Esophagus squamous epithelium (tissue), 5 donors: ENCODE measurements around the gene EPS8. TPM values are rescaled to one million over a fixed set of nuclear protein-coding genes. Genes with fewer than 3 reads are reported as not detected.

Experiments
- DNase-seq: peaks from one replicate; lab custom pipeline; 2025; lab: John Stamatoyannopoulos, UW
- H3K27ac ChIP-seq, 4 donors: fragments of 200-600 bp; sonication (generic); one replicate each; pipeline ENCODE4 v1.5.1; 2016 to 2019; ENCODE audit warnings: mild to moderate bottlenecking in 1 of 4
- H3K27me3 ChIP-seq, 4 donors: fragments of 200-600 bp; sonication (generic); 1 replicate in 3 of 4; 2 replicates in 1 of 4; pipeline versions ENCODE4 v1.5.1 to v1.6.0; 2017 to 2021; ENCODE audit warnings: antibody characterized with exemption in 1 of 4
- H3K36me3 ChIP-seq, 3 donors: fragments of 200-600 bp; sonication (generic); one replicate each; pipeline ENCODE4 v1.5.1; 2016 to 2019
- H3K4me1 ChIP-seq, 3 donors: fragments of 200-600 bp; sonication (generic); one replicate each; pipeline ENCODE4 v1.5.1; 2017 to 2019
- H3K4me3 ChIP-seq, 4 donors: fragments of 200-600 bp; sonication (generic); 1 replicate in 3 of 4; 2 replicates in 1 of 4; pipeline ENCODE4 v1.5.1; 2016 to 2019; ENCODE audit warnings: mild to moderate bottlenecking in 2 of 4, moderate library complexity in 1 of 4
- H3K9me3 ChIP-seq, 3 donors: fragments of 200-600 bp; sonication (generic); one replicate each; pipeline ENCODE4 v1.5.1; 2016 to 2019
- POLR2A ChIP-seq, 4 donors: fragments of 450-650 bp; IDR thresholded peaks; one replicate each; pipeline ENCODE4 v1.6.1; 2017; ENCODE audit warnings: antibody characterized with exemption in 4 of 4, mild to moderate bottlenecking in 4 of 4, moderate library complexity in 3 of 4
- WGBS, 2 donors: methylation state at CpG; one replicate each; pipeline ENCODE4 v1.1.5; 2018; 5-methylcytosine and 5-hydroxymethylcytosine counted together
- intact Hi-C: fragments of 100-400 bp; cut with DNase I; formaldehyde crosslinking; loops from one replicate; pipeline ENCODE4 v1.15.0; 2022
- total RNA-seq, 4 donors: library from RNA; depleted of rRNA; stranded (reverse); fragments of >200 nt; gene quantifications; one replicate each; pipeline ENCODE4 v1.1.0, GENCODE V29; 2016
- TF ChIP-seq, protein P1 (sequence below), 6 experiments: fragments of 450-650 bp in 4 of 6; fragments of 200-600 bp in 2 of 6; sonication (generic) in 2 of 6; IDR thresholded peaks; one replicate each; pipeline ENCODE4 v1.5.1; 2016 to 2019; ENCODE audit warnings: antibody characterized with exemption in 6 of 6, mild to moderate bottlenecking in 4 of 6, moderate library complexity in 4 of 6
- donor health status: DM: yes; HTN: yes; CAD: no.

Gene EPS8
- total RNA-seq, 4 donors from 2014 or later: 14.2 to 56.6 (median 17.7) TPM

GRCh38 chr12:15782667-15783066 lies 6.5 kb downstream of the EPS8 start:
- Histone ChIP-seq H3K4me1 (peaks cover 0 to 38% (median 4%) of the 10 kb centered on the region in 3 donors), H3K27ac (no peak overlapping the region), H3K36me3 (no peaks in the 10 kb centered on the region), H3K9me3 (no peaks in the 10 kb centered on the region), H3K27me3 (no peaks in the 10 kb centered on the region), H3K4me3 (no peak overlapping the region)
- intact Hi-C loops: no loop called here
- DNase-seq: no peak
- 92 to 93% methylated on average over 8 of the region's 8 CpGs for WGBS, 2 donors
- TF ChIP-seq, protein P1, sequence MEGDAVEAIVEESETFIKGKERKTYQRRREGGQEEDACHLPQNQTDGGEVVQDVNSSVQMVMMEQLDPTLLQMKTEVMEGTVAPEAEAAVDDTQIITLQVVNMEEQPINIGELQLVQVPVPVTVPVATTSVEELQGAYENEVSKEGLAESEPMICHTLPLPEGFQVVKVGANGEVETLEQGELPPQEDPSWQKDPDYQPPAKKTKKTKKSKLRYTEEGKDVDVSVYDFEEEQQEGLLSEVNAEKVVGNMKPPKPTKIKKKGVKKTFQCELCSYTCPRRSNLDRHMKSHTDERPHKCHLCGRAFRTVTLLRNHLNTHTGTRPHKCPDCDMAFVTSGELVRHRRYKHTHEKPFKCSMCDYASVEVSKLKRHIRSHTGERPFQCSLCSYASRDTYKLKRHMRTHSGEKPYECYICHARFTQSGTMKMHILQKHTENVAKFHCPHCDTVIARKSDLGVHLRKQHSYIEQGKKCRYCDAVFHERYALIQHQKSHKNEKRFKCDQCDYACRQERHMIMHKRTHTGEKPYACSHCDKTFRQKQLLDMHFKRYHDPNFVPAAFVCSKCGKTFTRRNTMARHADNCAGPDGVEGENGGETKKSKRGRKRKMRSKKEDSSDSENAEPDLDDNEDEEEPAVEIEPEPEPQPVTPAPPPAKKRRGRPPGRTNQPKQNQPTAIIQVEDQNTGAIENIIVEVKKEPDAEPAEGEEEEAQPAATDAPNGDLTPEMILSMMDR (IDR thresholded peaks at IDR 0.05): no peak
- TF ChIP-seq POLR2A (IDR thresholded peaks at IDR 0.05): no peak

DNA sequence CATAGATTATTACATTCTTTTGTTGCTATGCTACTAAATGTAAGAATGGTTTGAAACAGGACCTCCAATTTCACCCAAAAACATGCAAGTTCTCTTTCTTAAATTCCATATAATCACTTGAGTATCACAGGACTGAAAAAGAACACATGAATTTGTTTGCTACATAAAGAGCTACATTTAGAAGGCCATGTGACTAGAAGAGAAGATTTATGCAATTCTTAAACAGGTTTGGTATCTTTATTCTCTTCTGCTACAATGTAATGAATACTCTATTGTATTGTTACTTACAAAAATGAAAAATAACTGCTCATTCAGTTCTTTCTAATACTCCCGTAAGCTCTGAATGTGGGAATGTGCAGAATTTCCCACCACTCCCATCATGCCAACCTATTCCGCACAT lies 9.3 kb downstream of the EPS8 start:
- 47 to 82% methylated on average over 2 of the region's 2 CpGs for WGBS, 2 donors
- peaks cover 0 to 38% (median 7%) of the 10 kb centered on the region in 3 donors for H3K4me1 ChIP-seq
- H3K27ac ChIP-seq: no peak overlapping the region
- H3K9me3 ChIP-seq: no peaks in the 10 kb centered on the region
- no peaks in the 10 kb centered on the region for H3K36me3 ChIP-seq
- no peak for TF ChIP-seq POLR2A (IDR thresholded peaks at IDR 0.05)
- TF ChIP-seq, protein P1 (IDR thresholded peaks at IDR 0.05): no peak
- intact Hi-C loops: no loop called here
- DNase-seq: no peak
- H3K4me3 ChIP-seq: no peak overlapping the region
- no peaks in the 10 kb centered on the region for H3K27me3 ChIP-seq

DNA sequence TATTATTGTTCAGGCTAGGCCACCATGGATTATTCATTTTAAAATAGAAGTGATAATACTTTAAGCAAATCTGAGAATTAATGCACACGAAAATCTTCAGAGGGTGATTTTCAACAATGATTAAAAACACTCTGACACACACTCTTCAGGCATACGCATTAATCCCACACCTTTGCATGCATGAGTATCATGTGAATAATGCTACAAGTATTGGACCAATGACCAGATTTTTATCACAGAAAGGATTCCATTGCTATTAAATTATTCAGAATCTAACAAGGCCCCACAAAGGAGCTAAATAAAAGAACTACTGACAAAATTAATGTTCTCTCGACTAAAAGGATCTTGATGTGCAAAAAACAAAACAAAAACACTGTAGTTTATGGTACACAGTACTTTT lies 11.1 kb downstream of the EPS8 start:
- peaks cover 0 to 41% (median 7%) of the 10 kb centered on the region in 3 donors for H3K4me1 ChIP-seq
- 66 to 74% methylated on average over 3 of the region's 3 CpGs for WGBS, 2 donors
- no peak overlapping the region for H3K4me3 ChIP-seq
- TF ChIP-seq, protein P1 (IDR thresholded peaks at IDR 0.05): no peak
- TF ChIP-seq POLR2A (IDR thresholded peaks at IDR 0.05): no peak
- H3K36me3 ChIP-seq: no peaks in the 10 kb centered on the region
- no peaks in the 10 kb centered on the region for H3K9me3 ChIP-seq
- no peaks in the 10 kb centered on the region for H3K27me3 ChIP-seq
- H3K27ac ChIP-seq: no peak overlapping the region
- DNase-seq: no peak
- intact Hi-C loops: no loop called here

DNA sequence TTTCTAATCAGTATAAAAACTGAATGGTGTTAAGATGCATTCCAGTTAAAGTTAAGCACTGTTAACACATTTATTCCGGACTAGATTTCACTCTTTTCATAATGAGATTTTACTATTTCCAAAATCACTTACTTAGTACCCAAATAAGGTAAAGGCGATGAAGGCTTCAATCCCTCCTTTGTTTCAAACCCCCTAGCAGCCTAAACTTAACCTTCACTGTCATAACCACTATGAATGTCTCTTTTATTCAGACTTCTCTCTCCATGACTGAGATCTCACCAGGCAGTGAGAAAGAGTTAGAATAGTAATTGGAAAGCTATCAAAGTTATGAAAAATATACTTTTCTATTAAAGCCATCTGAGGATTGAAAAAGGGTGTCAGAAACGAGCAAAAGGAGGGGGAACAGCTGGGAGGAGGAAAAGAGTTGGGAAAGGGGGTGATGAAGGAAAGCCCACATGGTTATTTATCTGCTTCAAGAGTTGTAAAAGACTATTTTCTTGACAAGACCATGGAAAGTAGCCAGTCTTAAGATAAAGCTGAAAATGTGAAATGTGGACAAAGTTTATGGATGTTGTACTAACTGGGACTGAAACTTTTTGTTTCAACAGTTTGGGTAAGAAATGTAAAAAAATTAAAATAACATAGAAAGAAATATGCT lies 11.7 kb downstream of the EPS8 start:
- Histone ChIP-seq H3K9me3 (no peaks in the 10 kb centered on the region), H3K4me3 (no peak overlapping the region), H3K27ac (no peak overlapping the region), H3K27me3 (no peaks in the 10 kb centered on the region), H3K36me3 (no peaks in the 10 kb centered on the region), H3K4me1 (peaks cover 0 to 41% (median 7%) of the 10 kb centered on the region in 3 donors)
- DNase-seq: no peak
- WGBS, 2 donors: 56 to 62% methylated on average over 3 of the region's 3 CpGs
- TF ChIP-seq, protein P1 (IDR thresholded peaks at IDR 0.05): no peak
- TF ChIP-seq POLR2A (IDR thresholded peaks at IDR 0.05): no peak
- intact Hi-C loops: no loop called here

DNA sequence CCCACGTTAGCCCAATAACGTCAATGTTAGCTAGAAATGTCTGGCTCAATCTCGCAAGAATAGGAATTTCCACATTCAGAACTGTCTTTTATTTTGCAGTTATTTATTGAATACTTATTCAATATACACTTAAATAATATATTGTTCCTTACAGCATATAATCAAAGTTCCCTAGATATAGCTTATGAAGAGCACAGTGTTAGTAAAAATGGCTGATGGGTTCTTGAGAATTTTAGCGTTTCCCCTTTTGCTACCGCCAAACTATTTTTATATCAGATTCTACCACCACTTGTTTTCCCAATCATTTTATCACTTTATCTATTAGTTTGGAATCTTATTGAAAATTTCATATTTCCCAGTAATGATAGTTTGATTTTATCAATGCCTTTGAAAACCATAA lies 12.7 kb downstream of the EPS8 start:
- DNase-seq: no peak
- H3K27me3 ChIP-seq: no peaks in the 10 kb centered on the region
- no peaks in the 10 kb centered on the region for H3K9me3 ChIP-seq
- H3K4me3 ChIP-seq: no peak overlapping the region
- WGBS, 2 donors: 91 to 93% methylated on average over 5 of the region's 5 CpGs
- peaks cover 0 to 42% (median 7%) of the 10 kb centered on the region in 3 donors for H3K4me1 ChIP-seq
- intact Hi-C loops: no loop called here
- TF ChIP-seq POLR2A (IDR thresholded peaks at IDR 0.05): no peak
- TF ChIP-seq, protein P1 (IDR thresholded peaks at IDR 0.05): no peak
- H3K27ac ChIP-seq: no peak overlapping the region
- no peaks in the 10 kb centered on the region for H3K36me3 ChIP-seq
